ENCODE results near the gene SKIC8.

The SKIC8 gene

GRCh38 chr15:78260489-78260888 is 38.9 kb downstream of the SKIC8 start:
- TF ChIP-seq TAF1 (IDR thresholded peaks at IDR 0.05; ENCODE audit: borderline replicate concordance, insufficient read depth, low read length) (no peak), FOXP2 (optimal IDR thresholded peaks at IDR 0.05; ENCODE audit: borderline replicate concordance, extremely low read depth, extremely low read length, insufficient read depth) (no peak), SIN3A (IDR thresholded peaks at IDR 0.05; ENCODE audit: borderline replicate concordance, insufficient read depth, low read length) (no peak), REST (IDR thresholded peaks at IDR 0.05; ENCODE audit: insufficient read depth in 1 of 2, low read depth in 2 of 2, low read length in 2 of 2) (no peak), POLR2AphosphoS5 (IDR thresholded peaks at IDR 0.05; ENCODE audit: low read depth, low read length) (no peak)

- no peak for TF ChIP-seq POLR2AphosphoS5 (IDR thresholded peaks at IDR 0.05; ENCODE audit: low read depth, low read length)
- TF ChIP-seq SIN3A (IDR thresholded peaks at IDR 0.05; ENCODE audit: borderline replicate concordance, insufficient read depth, low read length): no peak
- no peak for TF ChIP-seq TAF1 (IDR thresholded peaks at IDR 0.05; ENCODE audit: borderline replicate concordance, insufficient read depth, low read length)
- TF ChIP-seq REST (IDR thresholded peaks at IDR 0.05; ENCODE audit: insufficient read depth in 1 of 2, low read depth in 2 of 2, low read length in 2 of 2): no peak
- TF ChIP-seq FOXP2 (optimal IDR thresholded peaks at IDR 0.05; ENCODE audit: borderline replicate concordance, extremely low read depth, extremely low read length, insufficient read depth): no peak
Observed at GRCh38 chr15:78259232-78259631, 40.2 kb downstream of the SKIC8 start.

DNA sequence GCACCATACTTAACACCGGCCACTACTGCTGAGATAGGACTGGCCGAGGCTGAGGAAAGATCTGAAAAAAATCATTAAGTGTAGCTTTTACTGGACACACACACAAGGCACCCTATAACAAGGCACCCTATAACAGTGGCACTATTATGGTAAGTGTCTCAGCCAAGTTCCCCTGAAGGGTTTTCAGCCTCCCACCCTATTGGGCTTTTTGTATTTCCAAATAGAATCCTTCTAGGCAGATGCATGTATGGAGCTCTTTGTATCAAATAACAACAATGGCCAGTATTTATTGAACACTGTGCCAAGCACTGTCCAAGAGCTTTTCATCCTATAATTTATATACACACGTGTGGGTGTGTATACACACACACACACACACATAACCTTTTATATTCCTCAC is 41.7 kb downstream of the SKIC8 start:
- TF ChIP-seq SIN3A (IDR thresholded peaks at IDR 0.05; ENCODE audit: borderline replicate concordance, insufficient read depth, low read length): no peak
- no peak for TF ChIP-seq POLR2AphosphoS5 (IDR thresholded peaks at IDR 0.05; ENCODE audit: low read depth, low read length)
- no peak for TF ChIP-seq TAF1 (IDR thresholded peaks at IDR 0.05; ENCODE audit: borderline replicate concordance, insufficient read depth, low read length)
- no peak for TF ChIP-seq REST (IDR thresholded peaks at IDR 0.05; ENCODE audit: insufficient read depth in 1 of 2, low read depth in 2 of 2, low read length in 2 of 2)
- TF ChIP-seq FOXP2 (optimal IDR thresholded peaks at IDR 0.05; ENCODE audit: borderline replicate concordance, extremely low read depth, extremely low read length, insufficient read depth): no peak

- TF ChIP-seq TAF1 (IDR thresholded peaks at IDR 0.05; ENCODE audit: borderline replicate concordance, insufficient read depth, low read length): no peak
- TF ChIP-seq REST (IDR thresholded peaks at IDR 0.05; ENCODE audit: insufficient read depth in 1 of 2, low read depth in 2 of 2, low read length in 2 of 2): no peak
- no peak for TF ChIP-seq POLR2AphosphoS5 (IDR thresholded peaks at IDR 0.05; ENCODE audit: low read depth, low read length)
- TF ChIP-seq SIN3A (IDR thresholded peaks at IDR 0.05; ENCODE audit: borderline replicate concordance, insufficient read depth, low read length): no peak
- no peak for TF ChIP-seq FOXP2 (optimal IDR thresholded peaks at IDR 0.05; ENCODE audit: borderline replicate concordance, extremely low read depth, extremely low read length, insufficient read depth)
Observed at GRCh38 chr15:78256044-78256437, 43.4 kb downstream of the SKIC8 start.

Data from PFSK-1 (cell line).